Measurements from ENCODE around the gene PLIN3.
A peak's percentile ranks its signal among the peaks of the same experiment; 100 is the strongest.
"Not testable (repeated sequence)": the region's sequence is repeated elsewhere in the genome, so short reads cannot be mapped to it uniquely, and the experiment has no call there.

PLIN3 gene

GRCh38 chr19:4889034-4889815, 21.8 kb upstream of the PLIN3 start:
- H3K4me3 ChIP-seq (ENCODE audit: low read depth, low read length) = no peak overlapping the region
- TF ChIP-seq CTCF (conservative IDR thresholded peaks at IDR 0.05; ENCODE audit: low read depth, low read length) = no peak
- peak; percentile 47 for DNase-seq (ENCODE audit: low read depth)

DNA sequence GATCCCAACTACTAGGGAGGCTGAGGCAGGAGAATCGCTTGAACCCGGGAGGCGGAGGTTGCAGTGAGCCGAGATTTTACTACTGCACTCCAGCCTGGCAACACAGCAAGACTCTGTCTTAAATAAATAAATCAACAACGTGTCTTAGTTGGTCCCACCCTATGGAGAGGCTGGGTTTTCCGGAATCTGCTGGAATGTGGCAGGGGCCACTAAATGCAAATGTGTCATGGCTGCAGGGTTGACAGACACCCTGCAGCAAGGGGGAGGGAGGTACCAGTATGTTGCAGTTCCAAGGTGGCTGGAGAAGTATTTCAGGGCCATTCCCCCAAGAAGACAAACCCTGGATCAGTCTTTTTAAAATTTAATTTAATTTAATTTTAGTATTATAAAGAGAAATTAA, 20.3 kb upstream of the PLIN3 start:
- DNase-seq (ENCODE audit: low read depth) = not testable (repeated sequence)

DNA sequence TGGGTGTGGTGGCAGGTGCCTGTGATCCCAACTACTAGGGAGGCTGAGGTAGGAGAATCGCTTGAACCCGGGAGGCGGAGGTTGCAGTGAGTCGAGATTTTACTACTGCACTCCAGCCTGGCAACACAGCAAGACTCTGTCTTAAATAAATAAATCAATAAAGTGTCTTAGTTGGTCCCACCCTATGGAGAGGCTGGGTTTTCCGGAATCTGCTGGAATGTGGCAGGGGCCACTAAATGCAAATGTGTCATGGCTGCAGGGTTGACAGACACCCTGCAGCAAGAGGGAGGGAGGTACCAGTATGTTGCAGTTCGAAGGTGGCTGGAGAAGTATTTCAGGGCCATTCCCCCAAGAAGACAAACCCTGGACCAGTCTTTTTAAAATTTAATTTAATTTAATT, 17.5 kb upstream of the PLIN3 start:
- not testable (repeated sequence) for DNase-seq (ENCODE audit: low read depth); H3K4me3 ChIP-seq (ENCODE audit: low read depth, low read length)

More for the DNA sequence above, 20.3 kb upstream of the PLIN3 start:
- not testable (repeated sequence) for H3K4me3 ChIP-seq (ENCODE audit: low read depth, low read length)

DNA sequence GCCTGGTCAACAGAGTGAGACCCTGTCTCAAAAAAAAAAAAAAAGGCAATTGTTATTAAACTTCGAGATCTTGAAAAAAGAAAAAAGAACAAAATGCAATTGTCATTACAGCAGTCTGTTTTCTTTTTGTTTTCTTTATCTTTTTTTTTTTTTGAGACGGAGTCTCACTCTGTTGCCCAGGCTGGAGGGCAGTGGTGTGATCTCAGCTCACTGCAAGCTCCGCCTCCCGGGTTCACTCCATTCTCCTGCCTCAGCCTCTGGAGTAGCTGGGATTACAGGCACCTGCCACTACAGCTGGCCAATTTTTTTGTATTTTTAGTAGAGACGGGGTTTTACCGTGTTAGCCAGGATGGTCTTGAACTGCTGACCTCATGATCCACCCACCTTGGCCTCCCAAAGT, 15.4 kb upstream of the PLIN3 start:
- not testable (repeated sequence) for H3K4me3 ChIP-seq (ENCODE audit: low read depth, low read length); DNase-seq (ENCODE audit: low read depth)

- no peak for DNase-seq (ENCODE audit: low read depth)
- TF ChIP-seq CTCF (conservative IDR thresholded peaks at IDR 0.05; ENCODE audit: low read depth, low read length) = no peak
Observed at GRCh38 chr19:4879041-4879440, 11.6 kb upstream of the PLIN3 start.

GRCh38 chr19:4878491-4878968, 11.1 kb upstream of the PLIN3 start:
- no peak for TF ChIP-seq CTCF (conservative IDR thresholded peaks at IDR 0.05; ENCODE audit: low read depth, low read length)
- H3K4me3 ChIP-seq (ENCODE audit: low read depth, low read length) = no peak overlapping the region
- DNase-seq (ENCODE audit: low read depth) = no peak

More at GRCh38 chr19:4879041-4879440, 11.6 kb upstream of the PLIN3 start:
- no peak overlapping the region for H3K4me3 ChIP-seq (ENCODE audit: low read depth, low read length)

GRCh38 chr19:4877753-4878490, 10.5 kb upstream of the PLIN3 start:
- TF ChIP-seq CTCF (conservative IDR thresholded peaks at IDR 0.05; ENCODE audit: low read depth, low read length) = no peak
- DNase-seq (ENCODE audit: low read depth) = no peak
- no peak overlapping the region for H3K4me3 ChIP-seq (ENCODE audit: low read depth, low read length)

- TF ChIP-seq CTCF (conservative IDR thresholded peaks at IDR 0.05; ENCODE audit: low read depth, low read length) = no peak
- no peak overlapping the region for H3K4me3 ChIP-seq (ENCODE audit: low read depth, low read length)
Observed at GRCh38 chr19:4873930-4874329, 6.5 kb upstream of the PLIN3 start.

More at GRCh38 chr19:4873930-4874329, 6.5 kb upstream of the PLIN3 start:
- no peak for DNase-seq (ENCODE audit: low read depth)

All from choroid plexus epithelial cell (primary cell).